HL-60 (cell line): ENCODE results near the gene CBLB.

Experiments
- POLR2AphosphoS5 ChIP-seq: IDR thresholded peaks from 2 replicates; pipeline ENCODE4 v1.6.1; 2012; ENCODE audit warnings: low read depth
- REST ChIP-seq: IDR thresholded peaks from 2 replicates; pipeline ENCODE4 v1.6.1; 2012; ENCODE audit warnings: low read depth; ENCODE audit not compliant: insufficient replicate concordance
- TF ChIP-seq, protein P1 (sequence below): IDR thresholded peaks from one replicate; pipeline ENCODE4 v1.5.1; 2011; ENCODE audit warnings: low read length, control low read depth, inconsistent platforms; ENCODE audit not compliant: insufficient read depth

DNA sequence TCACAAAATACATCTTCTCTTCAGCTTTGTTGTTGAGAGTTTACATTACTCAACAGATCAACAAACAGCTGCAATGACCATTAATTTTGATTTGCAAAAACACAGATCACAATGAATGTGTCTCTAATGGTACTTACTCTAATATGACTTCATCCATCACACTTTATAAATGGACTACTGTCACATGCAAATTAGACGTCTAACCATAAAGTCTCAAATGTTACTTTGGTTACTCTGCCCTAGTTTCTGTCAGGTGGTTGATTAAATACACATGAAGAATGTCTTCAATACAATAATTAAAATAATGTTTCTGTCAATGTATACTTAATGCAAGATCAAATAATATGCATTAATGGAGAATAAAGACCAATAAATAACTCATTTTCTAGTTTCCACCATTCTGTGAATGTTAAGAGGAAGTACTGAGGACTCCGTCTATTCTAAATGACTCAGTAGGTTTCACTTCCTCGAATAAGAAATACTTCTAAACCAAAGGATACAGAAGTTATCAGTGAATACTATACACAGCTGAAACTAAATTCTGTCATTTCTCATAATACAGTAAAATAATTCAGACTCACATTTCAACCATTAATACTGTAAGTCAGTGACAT, 145.8 kb downstream of the CBLB start:
- TF ChIP-seq, protein P1, sequence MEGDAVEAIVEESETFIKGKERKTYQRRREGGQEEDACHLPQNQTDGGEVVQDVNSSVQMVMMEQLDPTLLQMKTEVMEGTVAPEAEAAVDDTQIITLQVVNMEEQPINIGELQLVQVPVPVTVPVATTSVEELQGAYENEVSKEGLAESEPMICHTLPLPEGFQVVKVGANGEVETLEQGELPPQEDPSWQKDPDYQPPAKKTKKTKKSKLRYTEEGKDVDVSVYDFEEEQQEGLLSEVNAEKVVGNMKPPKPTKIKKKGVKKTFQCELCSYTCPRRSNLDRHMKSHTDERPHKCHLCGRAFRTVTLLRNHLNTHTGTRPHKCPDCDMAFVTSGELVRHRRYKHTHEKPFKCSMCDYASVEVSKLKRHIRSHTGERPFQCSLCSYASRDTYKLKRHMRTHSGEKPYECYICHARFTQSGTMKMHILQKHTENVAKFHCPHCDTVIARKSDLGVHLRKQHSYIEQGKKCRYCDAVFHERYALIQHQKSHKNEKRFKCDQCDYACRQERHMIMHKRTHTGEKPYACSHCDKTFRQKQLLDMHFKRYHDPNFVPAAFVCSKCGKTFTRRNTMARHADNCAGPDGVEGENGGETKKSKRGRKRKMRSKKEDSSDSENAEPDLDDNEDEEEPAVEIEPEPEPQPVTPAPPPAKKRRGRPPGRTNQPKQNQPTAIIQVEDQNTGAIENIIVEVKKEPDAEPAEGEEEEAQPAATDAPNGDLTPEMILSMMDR, result no peak
- TF ChIP-seq REST, result no peak
- no peak for TF ChIP-seq POLR2AphosphoS5
